ENCODE results near the gene ZNF664.

Gene ZNF664

DNA sequence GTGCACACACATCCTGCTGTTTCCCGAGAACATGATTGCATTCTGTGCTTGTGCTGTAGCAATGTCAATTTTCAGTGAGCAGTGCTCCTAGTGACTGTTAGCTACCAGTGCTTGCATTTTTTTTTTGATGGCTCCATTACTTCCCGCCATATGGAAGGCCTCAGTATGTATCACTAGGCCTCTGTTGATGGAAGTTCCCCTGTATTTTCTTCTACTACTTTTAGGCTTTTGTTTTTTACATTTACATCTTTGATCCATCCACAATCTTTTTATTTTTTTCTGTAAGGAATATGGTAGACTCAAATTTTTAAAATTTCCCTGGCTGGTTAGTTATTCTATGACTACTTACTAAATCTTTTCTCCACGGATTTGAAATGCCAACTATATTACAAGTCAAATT lies 49.1 kb downstream of the ZNF664 start:
- no peaks in the 10 kb centered on the region for H3K79me1 ChIP-seq (replicated peaks; ENCODE audit: low read length, poor library complexity, severe bottlenecking)
- H4K8ac ChIP-seq (ENCODE audit: low read length): no peak overlapping the region
- no peak overlapping the region for H3K18ac ChIP-seq (ENCODE audit: low read depth in 1 of 2, low read length in 2 of 2)
- no peak overlapping the region for H4K91ac ChIP-seq (ENCODE audit: low read length)
- no peaks in the 10 kb centered on the region for H3K27me3 ChIP-seq (ENCODE audit: control insufficient read depth in 1 of 2, insufficient read depth in 1 of 2, low read length in 2 of 2)
- WGBS: 94% methylated on average over 1 of the region's 3 CpGs
- H3K4me1 ChIP-seq (ENCODE audit: control insufficient read depth, insufficient read depth, low read depth, low read length): peaks cover 8% of the 10 kb centered on the region
- H3K4ac ChIP-seq (ENCODE audit: low read depth in 1 of 2, low read length in 2 of 2): no peak overlapping the region
- H3K27ac ChIP-seq (ENCODE audit: low read length, poor library complexity, severe bottlenecking): no peak overlapping the region
- H3K14ac ChIP-seq (ENCODE audit: low read length in 2 of 2): no peak overlapping the region
- H2AK5ac ChIP-seq (ENCODE audit: low read length, severe bottlenecking): no peak overlapping the region
- H2AFZ ChIP-seq (ENCODE audit: low read depth, low read length): no peak overlapping the region
- no peak for DNase-seq
- no peak overlapping the region for H2BK5ac ChIP-seq (ENCODE audit: low read depth, low read length, poor library complexity, severe bottlenecking)
- no peak overlapping the region for H2BK15ac ChIP-seq (ENCODE audit: low read depth, poor library complexity, severe bottlenecking)
- no peak overlapping the region for H3K4me3 ChIP-seq (ENCODE audit: insufficient read depth in 1 of 2, low read depth in 1 of 2, low read length in 2 of 2)
- no peak overlapping the region for H3K4me2 ChIP-seq (ENCODE audit: low read length, poor library complexity, severe bottlenecking)
- no peak overlapping the region for H2BK120ac ChIP-seq (ENCODE audit: low read depth, low read length)
- no peak overlapping the region for H2BK12ac ChIP-seq (ENCODE audit: low read length in 2 of 2)
- H3K9ac ChIP-seq (ENCODE audit: low read length): no peak overlapping the region
- H3K9me3 ChIP-seq (ENCODE audit: control insufficient read depth, low read length): no peaks in the 10 kb centered on the region
- no peaks in the 10 kb centered on the region for H3K36me3 ChIP-seq (ENCODE audit: control insufficient read depth in 1 of 2, insufficient read depth in 2 of 2, low read depth in 1 of 2, low read length in 2 of 2)
- no peak overlapping the region for H3K23ac ChIP-seq (ENCODE audit: low read length in 2 of 2)

DNA sequence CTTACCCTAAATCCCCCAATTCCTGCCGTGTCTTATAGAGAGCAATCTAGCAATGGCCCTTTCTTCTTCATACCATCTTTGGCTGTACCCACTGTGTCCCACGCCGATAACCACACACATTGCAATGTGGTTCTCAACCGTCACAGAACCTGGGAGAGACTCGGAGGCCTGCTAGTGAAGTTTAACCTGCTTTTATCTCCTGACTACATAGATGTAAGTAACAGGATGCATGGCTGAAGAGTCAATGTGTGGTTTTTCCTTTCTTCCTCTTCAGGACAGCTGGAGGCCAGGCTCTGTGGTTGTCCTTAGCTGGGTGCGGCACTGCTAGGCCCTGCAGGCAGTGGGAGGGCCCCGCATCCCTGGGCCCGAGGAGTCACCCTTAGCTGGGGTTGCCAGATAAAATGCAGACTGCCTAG lies 51.3 kb downstream of the ZNF664 start:
- no peak for DNase-seq
- Histone ChIP-seq H3K4ac (ENCODE audit: low read depth in 1 of 2, low read length in 2 of 2) (peak overlapping the region in 1 of 2 experiments; percentile 54), H4K91ac (ENCODE audit: low read length) (no peak overlapping the region), H3K9ac (ENCODE audit: low read length) (no peak overlapping the region), H4K8ac (ENCODE audit: low read length) (no peak overlapping the region), H3K18ac (ENCODE audit: low read depth in 1 of 2, low read length in 2 of 2) (peak overlapping the region in 1 of 2 experiments; percentile 28), H3K4me1 (ENCODE audit: control insufficient read depth, insufficient read depth, low read depth, low read length) (peaks cover 8% of the 10 kb centered on the region), H2BK120ac (ENCODE audit: low read depth, low read length) (no peak overlapping the region), H2BK15ac (ENCODE audit: low read depth, poor library complexity, severe bottlenecking) (no peak overlapping the region), H3K36me3 (ENCODE audit: control insufficient read depth in 1 of 2, insufficient read depth in 2 of 2, low read depth in 1 of 2, low read length in 2 of 2) (no peaks in the 10 kb centered on the region), H3K14ac (ENCODE audit: low read length in 2 of 2) (peak overlapping the region in 1 of 2 experiments; percentile 18), H2AFZ (ENCODE audit: low read depth, low read length) (no peak overlapping the region), H3K4me3 (ENCODE audit: insufficient read depth in 1 of 2, low read depth in 1 of 2, low read length in 2 of 2) (no peak overlapping the region), H3K23ac (ENCODE audit: low read length in 2 of 2) (no peak overlapping the region), H2BK5ac (ENCODE audit: low read depth, low read length, poor library complexity, severe bottlenecking) (no peak overlapping the region), H2AK5ac (ENCODE audit: low read length, severe bottlenecking) (no peak overlapping the region), H3K79me1 (replicated peaks; ENCODE audit: low read length, poor library complexity, severe bottlenecking) (no peaks in the 10 kb centered on the region), H3K27me3 (ENCODE audit: control insufficient read depth in 1 of 2, insufficient read depth in 1 of 2, low read length in 2 of 2) (no peaks in the 10 kb centered on the region), H2BK12ac (ENCODE audit: low read length in 2 of 2) (peak overlapping the region in 1 of 2 experiments; percentile 29), H3K4me2 (ENCODE audit: low read length, poor library complexity, severe bottlenecking) (no peak overlapping the region), H3K27ac (ENCODE audit: low read length, poor library complexity, severe bottlenecking) (no peak overlapping the region), H3K9me3 (ENCODE audit: control insufficient read depth, low read length) (no peaks in the 10 kb centered on the region)
- WGBS: 85% methylated on average over 8 of the region's 8 CpGs

DNA sequence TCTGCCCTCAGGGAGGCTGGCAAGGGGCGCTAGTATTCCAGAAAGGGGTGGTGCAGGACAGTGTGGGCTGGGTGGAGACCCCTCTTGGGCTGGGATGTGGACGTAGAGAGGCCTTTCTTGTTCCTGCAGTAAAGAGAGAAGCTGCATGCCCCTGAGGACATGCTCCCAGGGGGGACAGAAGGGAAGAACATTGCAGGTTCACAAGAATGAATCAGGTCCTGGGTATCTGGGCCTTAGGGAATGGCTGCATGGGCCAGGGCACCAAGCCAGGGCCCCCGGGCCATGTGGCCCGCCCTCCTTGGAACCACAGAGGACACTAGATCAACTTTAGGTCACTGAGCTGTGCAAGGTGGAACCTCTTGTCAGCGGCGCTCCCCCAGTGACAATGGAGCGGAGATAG lies 51.8 kb downstream of the ZNF664 start:
- DNase-seq: no peak
- H3K18ac ChIP-seq (ENCODE audit: low read depth in 1 of 2, low read length in 2 of 2): no peak overlapping the region
- H3K23ac ChIP-seq (ENCODE audit: low read length in 2 of 2): no peak overlapping the region
- no peak overlapping the region for H2AK5ac ChIP-seq (ENCODE audit: low read length, severe bottlenecking)
- H2BK15ac ChIP-seq (ENCODE audit: low read depth, poor library complexity, severe bottlenecking): no peak overlapping the region
- no peak overlapping the region for H2BK120ac ChIP-seq (ENCODE audit: low read depth, low read length)
- H3K36me3 ChIP-seq (ENCODE audit: control insufficient read depth in 1 of 2, insufficient read depth in 2 of 2, low read depth in 1 of 2, low read length in 2 of 2): no peaks in the 10 kb centered on the region
- no peak overlapping the region for H4K91ac ChIP-seq (ENCODE audit: low read length)
- H3K27me3 ChIP-seq (ENCODE audit: control insufficient read depth in 1 of 2, insufficient read depth in 1 of 2, low read length in 2 of 2): no peaks in the 10 kb centered on the region
- H2BK5ac ChIP-seq (ENCODE audit: low read depth, low read length, poor library complexity, severe bottlenecking): no peak overlapping the region
- no peak overlapping the region for H3K4me2 ChIP-seq (ENCODE audit: low read length, poor library complexity, severe bottlenecking)
- H2BK12ac ChIP-seq (ENCODE audit: low read length in 2 of 2): peak overlapping the region in 1 of 2 experiments; percentile 68
- no peaks in the 10 kb centered on the region for H3K9me3 ChIP-seq (ENCODE audit: control insufficient read depth, low read length)
- H3K9ac ChIP-seq (ENCODE audit: low read length): no peak overlapping the region
- H4K8ac ChIP-seq (ENCODE audit: low read length): no peak overlapping the region
- no peaks in the 10 kb centered on the region for H3K79me1 ChIP-seq (replicated peaks; ENCODE audit: low read length, poor library complexity, severe bottlenecking)
- peaks cover 8% of the 10 kb centered on the region for H3K4me1 ChIP-seq (ENCODE audit: control insufficient read depth, insufficient read depth, low read depth, low read length)
- H2AFZ ChIP-seq (ENCODE audit: low read depth, low read length): no peak overlapping the region
- no peak overlapping the region for H3K4me3 ChIP-seq (ENCODE audit: insufficient read depth in 1 of 2, low read depth in 1 of 2, low read length in 2 of 2)
- H3K27ac ChIP-seq (ENCODE audit: low read length, poor library complexity, severe bottlenecking): no peak overlapping the region
- WGBS: 90% methylated on average over 7 of the region's 7 CpGs
- H3K4ac ChIP-seq (ENCODE audit: low read depth in 1 of 2, low read length in 2 of 2): peak overlapping the region in 1 of 2 experiments; percentile 49
- H3K14ac ChIP-seq (ENCODE audit: low read length in 2 of 2): no peak overlapping the region

DNA sequence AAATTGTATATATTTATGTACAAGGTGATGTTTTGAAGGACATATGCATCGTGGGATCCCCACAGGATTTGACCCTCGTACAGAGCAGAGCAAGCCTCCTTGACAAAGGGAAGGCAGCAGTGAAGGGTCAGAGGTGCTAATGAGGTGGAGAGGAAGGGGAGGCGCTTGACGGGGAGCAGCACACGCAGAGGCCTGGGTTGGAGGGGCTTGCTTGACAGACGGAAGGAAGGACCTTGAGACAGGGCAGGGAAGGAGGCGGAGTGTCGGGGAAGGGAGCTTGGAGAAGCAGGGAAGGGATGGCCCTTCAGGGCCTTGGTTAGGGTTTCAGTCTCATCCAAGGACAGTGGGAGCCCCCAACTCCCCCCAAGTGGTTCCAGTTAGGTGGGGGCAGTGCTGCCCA lies 52.6 kb downstream of the ZNF664 start:
- H3K4ac ChIP-seq (ENCODE audit: low read depth in 1 of 2, low read length in 2 of 2): peak overlapping the region in 1 of 2 experiments; percentile 1
- no peak overlapping the region for H3K14ac ChIP-seq (ENCODE audit: low read length in 2 of 2)
- H3K4me1 ChIP-seq (ENCODE audit: control insufficient read depth, insufficient read depth, low read depth, low read length): peaks cover 15% of the 10 kb centered on the region
- H3K27me3 ChIP-seq (ENCODE audit: control insufficient read depth in 1 of 2, insufficient read depth in 1 of 2, low read length in 2 of 2): no peaks in the 10 kb centered on the region
- H3K4me2 ChIP-seq (ENCODE audit: low read length, poor library complexity, severe bottlenecking): no peak overlapping the region
- H2BK120ac ChIP-seq (ENCODE audit: low read depth, low read length): no peak overlapping the region
- H3K79me1 ChIP-seq (replicated peaks; ENCODE audit: low read length, poor library complexity, severe bottlenecking): no peaks in the 10 kb centered on the region
- H2AK5ac ChIP-seq (ENCODE audit: low read length, severe bottlenecking): no peak overlapping the region
- H3K27ac ChIP-seq (ENCODE audit: low read length, poor library complexity, severe bottlenecking): no peak overlapping the region
- peak overlapping the region; percentile 55 for H2BK15ac ChIP-seq (ENCODE audit: low read depth, poor library complexity, severe bottlenecking)
- no peak overlapping the region for H2AFZ ChIP-seq (ENCODE audit: low read depth, low read length)
- no peak overlapping the region for H3K4me3 ChIP-seq (ENCODE audit: insufficient read depth in 1 of 2, low read depth in 1 of 2, low read length in 2 of 2)
- H4K8ac ChIP-seq (ENCODE audit: low read length): no peak overlapping the region
- H3K9me3 ChIP-seq (ENCODE audit: control insufficient read depth, low read length): no peaks in the 10 kb centered on the region
- H2BK12ac ChIP-seq (ENCODE audit: low read length in 2 of 2): peak overlapping the region; percentile 50 to 61
- H3K23ac ChIP-seq (ENCODE audit: low read length in 2 of 2): no peak overlapping the region
- 68% methylated on average over 8 of the region's 8 CpGs for WGBS
- H2BK5ac ChIP-seq (ENCODE audit: low read depth, low read length, poor library complexity, severe bottlenecking): no peak overlapping the region
- H3K36me3 ChIP-seq (ENCODE audit: control insufficient read depth in 1 of 2, insufficient read depth in 2 of 2, low read depth in 1 of 2, low read length in 2 of 2): no peaks in the 10 kb centered on the region
- peak overlapping the region; percentile 6 to 42 for H3K18ac ChIP-seq (ENCODE audit: low read depth in 1 of 2, low read length in 2 of 2)
- H4K91ac ChIP-seq (ENCODE audit: low read length): peak overlapping the region; percentile 21
- no peak for DNase-seq
- H3K9ac ChIP-seq (ENCODE audit: low read length): no peak overlapping the region
